ENCODE measurements around the gene EFCAB11.

GRCh38 chr14:89845346-89845745, 109.2 kb downstream of the EFCAB11 start:
- TF ChIP-seq CTCF (IDR thresholded peaks at IDR 0.05; ENCODE audit: low read depth, low read length, poor library complexity, severe bottlenecking) (no peak), EZH2phosphoT487 (IDR thresholded peaks at IDR 0.05; ENCODE audit: borderline replicate concordance, low read length) (no peak)
